GM18870 (cell line): ENCODE measurements around the gene DNASE2.

Source experiments
- ATAC-seq: cut with Tn5 transposase; IDR thresholded peaks from one replicate; pipeline ENCODE4 v1.9.1; 2021; ENCODE audit warnings: moderate library complexity; ENCODE audit not compliant: unreplicated experiment

Gene DNASE2

GRCh38 chr19:12836529-12836863 lies 44.8 kb downstream of the DNASE2 start:
- ATAC-seq, result no peak

- no peak for ATAC-seq
Observed at GRCh38 chr19:12834976-12835757, 46.1 kb downstream of the DNASE2 start.

GRCh38 chr19:12834566-12834943 lies 46.7 kb downstream of the DNASE2 start, which contains the start of gene RTBDN:
RTBDN (minus strand) TSS chr19:12834579; CDS start chr19:12829979, 4,600 bp downstream.
- no peak for ATAC-seq

GRCh38 chr19:12833738-12834565 lies 47.3 kb downstream of the DNASE2 start:
- no peak for ATAC-seq

GRCh38 chr19:12833418-12833737 lies 47.9 kb downstream of the DNASE2 start:
- no peak for ATAC-seq

- ATAC-seq, result no peak
Observed at GRCh38 chr19:12828494-12828893, 52.8 kb downstream of the DNASE2 start.

- no peak for ATAC-seq
Observed at GRCh38 chr19:12825254-12826131, 55.8 kb downstream of the DNASE2 start.
